Left lung (tissue), 10 donors: ENCODE measurements around the gene FAM227B. TPM values are rescaled to one million over a fixed set of nuclear protein-coding genes. Genes with fewer than 3 reads are reported as not detected.

Experiments used
- ATAC-seq: fragments of 200-7000 bp; cut with Tn5 transposase; one replicate; pipeline ENCODE4 v1.9.1; 2020; ENCODE audit warnings: moderate library complexity
- DNase-seq, 4 donors: peaks; one replicate each; pipeline ENCODE4 v3.0.0-alpha.2; 2013 to 2020
- H3K27ac ChIP-seq, 2 donors: fragments of 200-600 bp; sonication (generic) in 1 of 2; one replicate each; pipeline versions ENCODE4 v1.5.0 to v1.8.0; 2020 to 2021
- H3K27me3 ChIP-seq, 2 donors: fragments of 200-600 bp; sonication (generic) in 1 of 2; one replicate each; pipeline versions ENCODE4 v1.5.0 to v1.8.0; 2020 to 2021
- H3K36me3 ChIP-seq, 2 donors: fragments of 200-600 bp; sonication (generic) in 1 of 2; one replicate each; pipeline versions ENCODE4 v1.5.0 to v1.8.0; 2020 to 2021
- H3K4me1 ChIP-seq, 2 donors: fragments of 200-600 bp; one replicate each; pipeline ENCODE4 v1.8.0; 2021
- H3K4me3 ChIP-seq, 2 donors: fragments of 200-600 bp; sonication (generic) in 1 of 2; one replicate each; pipeline versions ENCODE4 v1.5.0 to v1.8.0; 2020 to 2021; ENCODE audit warnings: mild to moderate bottlenecking in 1 of 2
- H3K9me3 ChIP-seq, 2 donors: fragments of 200-600 bp; sonication (generic) in 1 of 2; one replicate each; pipeline versions ENCODE4 v1.5.0 to v1.8.0; 2020 to 2021
- CTCF ChIP-seq, 2 donors: fragments of 200-600 bp; sonication (generic) in 1 of 2; IDR thresholded peaks; one replicate each; pipeline versions ENCODE4 v1.5.0 to v1.8.0; 2021; ENCODE audit warnings: antibody characterized with exemption in 2 of 2
- intact Hi-C, 2 donors: fragments of 100-400 bp; cut with DNase I; formaldehyde crosslinking; loops; one replicate each; pipeline versions ENCODE4 v1.11.2 to v1.14.2; 2022
- polyA plus RNA-seq, 6 donors: library from polyadenylated mRNA; unstranded; fragments of 120-200 nt; gene quantifications; one replicate each; pipeline ENCODE4 v1.2.1, GENCODE V29; 2013; ENCODE audit not compliant: insufficient read length in 6 of 6
- total RNA-seq, 2 donors: library from RNA; stranded (reverse); fragmentation: NEBNext Ultra II Directional; extraction: Animal tissue kit (Norgen Biotek cat#: 25700); gene quantifications; one replicate each; pipeline ENCODE4 v1.2.1, GENCODE V29; 2021
- donor health status: DM: no; HTN: yes; CAD: no.
- donor health status: DM: no; HTN: no; CAD: no.

The FAM227B gene
- total and polyA plus RNA-seq, 8 donors: 2.3 to 17.2 (median 13.3) TPM

- H3K27ac ChIP-seq: peak overlapping the region in 1 of 2 donors; percentile 71
- intact Hi-C loops: loop anchor here in 1 of 2 donors (10.0 kb wide), 1 partner anchor 190 kb away; no protein-coding TSS in a partner anchor
Measured at GRCh38 chr15:49424954-49425353, 195.7 kb downstream of the FAM227B start.

GRCh38 chr15:49423901-49424550 is 196.6 kb downstream of the FAM227B start:
- Histone ChIP-seq H3K27ac (peak overlapping the region; percentile 30 to 71), H3K36me3 (no peaks in the 10 kb centered on the region), H3K4me1 (peaks cover 0 to 3% of the 10 kb centered on the region in 2 donors), H3K27me3 (no peaks in the 10 kb centered on the region), H3K4me3 (peak overlapping the region; percentile 10 to 21), H3K9me3 (no peaks in the 10 kb centered on the region)
- no peak for TF ChIP-seq CTCF (IDR thresholded peaks at IDR 0.05)
- DNase-seq: no peak
- intact Hi-C loops: loop anchor here in 1 of 2 donors (10.0 kb wide), 1 partner anchor 189 kb away; no protein-coding TSS in a partner anchor
- no peak for ATAC-seq

More at GRCh38 chr15:49424954-49425353, 195.7 kb downstream of the FAM227B start:
- TF ChIP-seq CTCF (IDR thresholded peaks at IDR 0.05): no peak
- no peaks in the 10 kb centered on the region for H3K9me3 ChIP-seq
- no peaks in the 10 kb centered on the region for H3K27me3 ChIP-seq
- peaks cover 0 to 3% of the 10 kb centered on the region in 2 donors for H3K4me1 ChIP-seq
- H3K4me3 ChIP-seq: peak overlapping the region; percentile 10 to 21
- DNase-seq (no peak), ATAC-seq (no peak)
- H3K36me3 ChIP-seq: no peaks in the 10 kb centered on the region

DNA sequence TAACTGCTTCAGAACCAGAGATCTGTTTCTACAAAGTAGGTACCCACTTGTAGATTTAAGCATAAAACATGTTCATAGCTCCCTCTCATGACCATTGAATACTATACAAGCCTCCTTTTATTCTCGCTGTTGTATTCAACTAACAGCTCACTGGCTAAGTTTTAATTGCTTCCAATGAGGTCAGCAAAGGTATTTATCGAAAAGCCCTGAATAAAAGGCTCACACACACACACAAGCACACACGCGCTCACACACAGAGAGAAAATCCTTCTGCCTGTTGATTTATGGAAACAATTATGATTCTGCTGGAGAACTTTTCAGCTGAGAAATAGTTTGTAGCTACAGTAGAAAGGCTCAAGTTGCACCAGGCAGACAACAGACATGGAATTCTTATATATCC is 197.6 kb downstream of the FAM227B start, which contains the start of gene FGF7:
TSS of gene FGF7 (plus strand) at position 222 of the 400 bp plus-strand sequence. CDS start 1,056 bp downstream, outside the sequence.
- intact Hi-C loops: loop anchor here in 1 of 2 donors (10.0 kb wide), 1 partner anchor 188 kb away; no protein-coding TSS in a partner anchor
- H3K9me3 ChIP-seq: no peaks in the 10 kb centered on the region
- no peak for TF ChIP-seq CTCF (IDR thresholded peaks at IDR 0.05)
- H3K4me1 ChIP-seq: peaks cover 0 to 3% of the 10 kb centered on the region in 2 donors
- peak within 1 kb of the TSS; percentile 30 to 71 for H3K27ac ChIP-seq
- no peaks in the 10 kb centered on the region for H3K27me3 ChIP-seq
- ATAC-seq (peak; percentile 72), DNase-seq (peak in 2 of 4 donors; percentile 56)
- H3K36me3 ChIP-seq: no peaks in the 10 kb centered on the region
- peak within 1 kb of the TSS; percentile 10 to 21 for H3K4me3 ChIP-seq

DNA sequence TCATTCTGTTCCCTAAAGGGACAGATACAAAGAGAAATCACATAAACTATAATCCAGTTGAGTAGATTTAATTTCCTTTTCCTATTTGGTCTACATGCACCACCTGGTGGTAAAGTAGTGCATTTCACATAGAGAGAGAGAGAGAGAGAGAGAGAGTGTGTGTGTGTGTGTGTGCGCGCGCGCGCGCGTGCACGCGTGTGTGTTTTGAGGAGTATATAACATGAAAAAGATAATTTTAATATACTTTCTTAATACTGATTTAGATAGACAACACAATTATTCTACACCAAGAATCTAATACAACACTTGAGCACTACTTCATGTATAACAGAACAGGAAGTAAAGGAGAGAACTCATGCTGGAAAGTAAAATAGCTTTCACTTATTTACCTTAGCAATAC is 198.6 kb downstream of the FAM227B start:
- Histone ChIP-seq H3K27me3 (no peaks in the 10 kb centered on the region), H3K4me3 (peak overlapping the region in 1 of 2 donors; percentile 15), H3K4me1 (peaks cover 0 to 3% of the 10 kb centered on the region in 2 donors), H3K27ac (peak overlapping the region in 1 of 2 donors; percentile 71), H3K36me3 (no peaks in the 10 kb centered on the region), H3K9me3 (no peaks in the 10 kb centered on the region)
- TF ChIP-seq CTCF (IDR thresholded peaks at IDR 0.05): peak; percentile 68 to 76
- intact Hi-C loops: loop anchor here in 1 of 2 donors (10.0 kb wide), 1 partner anchor 187 kb away; no protein-coding TSS in a partner anchor
- ATAC-seq (peak; percentile 91), DNase-seq (peak in 3 of 4 donors; percentile 47 to 69 (median 57))

DNA sequence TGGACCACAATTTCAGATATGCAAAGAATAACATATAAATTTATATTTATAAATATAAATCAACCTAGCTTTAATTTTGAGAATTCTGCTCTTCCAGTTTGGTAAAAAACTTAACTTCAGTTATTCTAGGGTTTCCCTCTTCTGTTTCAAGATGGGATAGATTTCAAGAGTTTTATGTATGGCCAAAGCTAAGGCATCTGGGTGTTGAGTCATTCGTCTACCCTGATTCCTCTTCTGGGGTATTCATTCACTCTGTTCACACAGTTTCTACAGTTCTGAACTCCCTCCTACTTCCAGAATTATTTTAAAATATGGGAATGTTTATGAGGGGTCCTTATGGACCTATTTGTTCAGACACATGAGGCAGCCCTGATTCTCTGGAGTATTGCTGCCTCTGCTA is 201.8 kb downstream of the FAM227B start:
- no peaks in the 10 kb centered on the region for H3K36me3 ChIP-seq
- H3K27ac ChIP-seq: no peak overlapping the region
- no peak for DNase-seq
- no peak for TF ChIP-seq CTCF (IDR thresholded peaks at IDR 0.05)
- no peak for ATAC-seq
- H3K4me1 ChIP-seq: peaks cover 0 to 3% of the 10 kb centered on the region in 2 donors
- intact Hi-C loops: no loop called here
- H3K9me3 ChIP-seq: no peaks in the 10 kb centered on the region
- H3K27me3 ChIP-seq: no peaks in the 10 kb centered on the region
- H3K4me3 ChIP-seq: no peak overlapping the region
